ENCODE measurements around the gene FAM180A. TPM values are rescaled to one million over a fixed set of nuclear protein-coding genes. Genes with fewer than 3 reads are reported as not detected.
A peak's percentile ranks its signal among the peaks of the same experiment; 100 is the strongest.

Gene FAM180A
- total RNA-seq, 1 donor from 2014 or later: 19.7 TPM

DNA sequence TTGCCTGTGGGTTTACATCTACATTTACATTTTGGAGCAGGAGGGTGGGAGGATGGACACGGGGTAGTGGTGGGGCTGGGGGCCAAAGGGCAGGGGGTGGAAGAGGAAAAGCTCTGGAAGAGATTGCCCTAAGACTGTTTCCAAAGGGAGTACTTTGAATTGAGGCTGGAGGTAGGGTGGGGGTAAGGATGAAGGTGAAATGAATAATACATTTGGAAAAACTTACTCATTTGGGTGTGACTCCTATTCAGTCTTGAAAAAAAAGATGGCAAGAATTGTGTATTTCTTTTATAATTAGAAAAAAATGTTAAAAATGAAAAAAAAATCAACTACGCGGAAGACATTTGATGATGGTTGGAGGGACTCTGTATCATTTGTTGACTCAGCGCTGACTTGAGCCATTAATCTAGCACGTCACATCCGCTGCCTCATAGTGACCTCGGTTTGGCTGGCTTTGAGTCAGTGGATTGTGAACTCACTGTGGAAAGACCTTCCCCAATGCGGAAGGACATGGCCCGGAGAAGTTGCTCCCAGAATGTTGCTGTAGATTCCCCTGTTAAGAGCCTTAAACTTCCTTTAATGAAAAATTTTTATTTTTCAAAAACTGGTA, 2.8 kb downstream of the FAM180A start:
- peak; percentile 31 for DNase-seq
- Histone ChIP-seq H3K27me3 (ENCODE audit: low read depth) (no peaks in the 10 kb centered on the region), H3K4me1 (peaks cover 60% of the 10 kb centered on the region), H3K4me3 (peak overlapping the region; percentile 62), H3K27ac (replicated peaks) (peak overlapping the region; percentile 69), H3K9me3 (replicated peaks) (no peaks in the 10 kb centered on the region), H3K36me3 (no peaks in the 10 kb centered on the region)
- intact Hi-C loops (cut with micrococcal nuclease): no loop called here
- TF ChIP-seq, protein P1, sequence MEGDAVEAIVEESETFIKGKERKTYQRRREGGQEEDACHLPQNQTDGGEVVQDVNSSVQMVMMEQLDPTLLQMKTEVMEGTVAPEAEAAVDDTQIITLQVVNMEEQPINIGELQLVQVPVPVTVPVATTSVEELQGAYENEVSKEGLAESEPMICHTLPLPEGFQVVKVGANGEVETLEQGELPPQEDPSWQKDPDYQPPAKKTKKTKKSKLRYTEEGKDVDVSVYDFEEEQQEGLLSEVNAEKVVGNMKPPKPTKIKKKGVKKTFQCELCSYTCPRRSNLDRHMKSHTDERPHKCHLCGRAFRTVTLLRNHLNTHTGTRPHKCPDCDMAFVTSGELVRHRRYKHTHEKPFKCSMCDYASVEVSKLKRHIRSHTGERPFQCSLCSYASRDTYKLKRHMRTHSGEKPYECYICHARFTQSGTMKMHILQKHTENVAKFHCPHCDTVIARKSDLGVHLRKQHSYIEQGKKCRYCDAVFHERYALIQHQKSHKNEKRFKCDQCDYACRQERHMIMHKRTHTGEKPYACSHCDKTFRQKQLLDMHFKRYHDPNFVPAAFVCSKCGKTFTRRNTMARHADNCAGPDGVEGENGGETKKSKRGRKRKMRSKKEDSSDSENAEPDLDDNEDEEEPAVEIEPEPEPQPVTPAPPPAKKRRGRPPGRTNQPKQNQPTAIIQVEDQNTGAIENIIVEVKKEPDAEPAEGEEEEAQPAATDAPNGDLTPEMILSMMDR (IDR thresholded peaks at IDR 0.05; ENCODE audit: borderline replicate concordance): no peak

DNA sequence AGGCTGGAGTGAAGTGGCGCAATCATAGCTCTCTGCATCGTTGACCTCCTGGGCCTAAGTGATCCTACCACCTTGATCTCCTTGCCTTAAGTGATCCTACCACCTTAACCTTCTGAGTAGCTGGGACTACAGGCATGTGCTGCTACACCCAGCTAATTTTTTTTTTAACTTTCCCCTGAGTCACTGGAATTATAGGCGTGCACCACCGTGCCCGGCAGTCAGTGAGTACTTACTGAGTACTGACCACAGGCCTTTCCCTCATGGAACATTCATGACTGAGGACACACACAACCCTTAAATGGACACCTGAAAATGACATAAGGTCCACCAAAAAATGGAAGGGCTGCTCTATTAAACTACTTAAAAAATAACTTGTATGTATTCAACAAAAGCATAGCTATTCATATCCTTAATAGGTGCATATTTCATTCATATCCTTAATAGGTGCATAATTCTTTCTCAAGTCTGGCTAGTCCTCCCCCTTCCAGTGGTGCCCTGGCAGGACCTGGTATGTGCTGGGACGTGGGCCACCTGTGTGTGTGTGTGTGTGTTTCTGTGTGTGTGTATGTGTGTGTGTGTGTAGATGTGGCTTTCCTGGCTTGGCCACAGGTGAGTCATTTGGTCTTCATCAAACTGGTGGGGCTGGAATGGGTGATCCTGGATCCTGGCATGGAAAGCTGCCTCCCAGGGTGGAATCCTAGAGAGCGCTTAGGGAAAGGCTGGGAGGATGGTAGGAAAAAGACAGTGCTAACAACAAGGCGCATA, 3.5 kb downstream of the FAM180A start:
- H3K27ac ChIP-seq (replicated peaks): peak overlapping the region; percentile 69
- no peaks in the 10 kb centered on the region for H3K27me3 ChIP-seq (ENCODE audit: low read depth)
- no peaks in the 10 kb centered on the region for H3K36me3 ChIP-seq
- no peak for DNase-seq
- intact Hi-C loops (cut with micrococcal nuclease): no loop called here
- H3K4me1 ChIP-seq: peaks cover 67% of the 10 kb centered on the region
- H3K4me3 ChIP-seq: peak overlapping the region; percentile 62
- TF ChIP-seq, protein P1 (IDR thresholded peaks at IDR 0.05; ENCODE audit: borderline replicate concordance): no peak
- H3K9me3 ChIP-seq (replicated peaks): no peaks in the 10 kb centered on the region

DNA sequence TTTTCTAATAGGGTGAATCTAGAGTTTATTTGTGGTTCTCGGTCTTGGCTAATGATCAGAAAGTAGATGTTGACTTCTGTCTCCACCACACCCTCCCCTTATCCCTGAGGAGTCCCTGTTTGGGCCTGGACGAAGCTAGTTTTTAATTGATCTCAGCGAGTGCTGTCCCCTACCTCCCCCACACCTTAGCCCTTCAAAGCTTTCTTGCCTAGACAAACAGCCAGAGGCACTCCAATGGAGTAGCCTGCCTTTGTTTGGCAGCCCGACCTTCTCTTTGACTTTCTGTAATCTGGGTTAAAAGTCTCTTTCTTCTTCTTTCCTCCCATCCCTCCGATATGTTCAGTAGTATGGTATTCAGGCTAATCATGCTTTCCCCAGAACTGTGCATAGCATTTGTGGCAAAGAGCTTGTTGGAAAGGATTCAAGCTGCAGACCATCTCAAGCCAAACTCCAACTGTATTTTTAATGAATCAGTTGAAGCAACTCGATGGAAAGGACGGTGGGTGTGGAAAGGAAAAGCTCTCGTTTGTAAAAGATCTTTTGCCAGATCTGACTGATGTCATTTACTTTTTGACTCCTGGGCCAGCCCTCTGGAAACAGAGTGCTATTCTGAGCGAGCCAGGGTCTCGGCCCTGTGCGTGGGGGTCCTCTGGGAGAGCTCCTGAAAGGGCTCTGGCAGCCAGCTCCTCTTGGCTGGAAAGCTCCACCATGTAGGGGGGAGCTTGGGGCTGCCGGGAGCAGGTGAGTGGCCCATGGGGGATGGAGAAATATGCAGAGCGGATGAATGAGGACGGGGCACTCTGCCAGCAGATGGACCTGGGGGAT, 4.5 kb downstream of the FAM180A start:
- H3K9me3 ChIP-seq (replicated peaks): no peaks in the 10 kb centered on the region
- H3K27me3 ChIP-seq (ENCODE audit: low read depth): no peaks in the 10 kb centered on the region
- peak overlapping the region; percentile 62 for H3K4me3 ChIP-seq
- peak; percentile 23 for DNase-seq
- peaks cover 66% of the 10 kb centered on the region for H3K4me1 ChIP-seq
- H3K27ac ChIP-seq (replicated peaks): peak overlapping the region; percentile 69
- TF ChIP-seq, protein P1 (IDR thresholded peaks at IDR 0.05; ENCODE audit: borderline replicate concordance): no peak
- intact Hi-C loops (cut with micrococcal nuclease): no loop called here
- no peaks in the 10 kb centered on the region for H3K36me3 ChIP-seq

DNA sequence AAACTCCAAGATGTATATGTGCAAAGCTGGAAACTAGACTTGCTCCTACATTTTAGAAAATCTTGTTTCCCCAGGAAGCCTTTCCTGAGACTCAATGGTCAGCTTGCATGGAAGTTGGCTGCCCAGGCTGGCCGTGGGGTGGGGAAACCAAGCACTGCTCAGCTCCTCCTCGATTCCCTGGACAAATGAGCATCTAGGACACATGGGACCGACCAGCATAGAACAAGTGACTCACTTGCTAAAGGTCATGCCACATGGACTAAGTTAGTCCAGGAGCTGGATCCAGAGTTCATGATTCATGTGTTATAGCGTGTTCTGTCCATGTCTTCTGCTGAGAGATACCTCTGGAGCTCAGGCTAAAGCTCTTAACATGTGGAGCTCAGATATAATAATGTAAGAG, 6.2 kb downstream of the FAM180A start:
- intact Hi-C loops (cut with micrococcal nuclease): no loop called here
- Histone ChIP-seq H3K4me3 (no peak overlapping the region), H3K36me3 (no peaks in the 10 kb centered on the region), H3K27ac (replicated peaks) (peak overlapping the region; percentile 66), H3K4me1 (peaks cover 74% of the 10 kb centered on the region), H3K27me3 (ENCODE audit: low read depth) (no peaks in the 10 kb centered on the region), H3K9me3 (replicated peaks) (no peaks in the 10 kb centered on the region)
- DNase-seq: no peak
- TF ChIP-seq, protein P1 (IDR thresholded peaks at IDR 0.05; ENCODE audit: borderline replicate concordance): no peak

DNA sequence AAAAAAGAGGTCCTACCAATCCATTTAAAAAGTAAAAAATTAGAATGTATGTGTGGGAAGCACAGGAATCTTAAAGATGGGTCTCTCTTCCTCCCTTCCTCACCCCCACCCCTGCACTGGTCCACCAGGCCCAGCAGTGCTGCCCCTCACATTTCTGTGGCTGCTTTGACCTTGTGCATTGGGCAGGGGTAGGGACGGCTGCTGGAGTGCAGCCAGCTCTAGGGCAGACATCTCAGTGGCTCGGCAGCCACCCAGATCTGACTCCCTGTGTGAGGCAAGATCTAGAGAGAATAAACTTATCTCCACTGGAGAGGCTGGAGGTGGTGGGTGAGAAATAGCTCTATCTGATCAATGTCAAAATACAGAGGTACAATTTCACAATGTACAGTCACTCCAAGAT, 6.7 kb downstream of the FAM180A start:
- DNase-seq: peak; percentile 29
- Histone ChIP-seq H3K4me3 (no peak overlapping the region), H3K4me1 (peaks cover 74% of the 10 kb centered on the region), H3K9me3 (replicated peaks) (no peaks in the 10 kb centered on the region), H3K27me3 (ENCODE audit: low read depth) (no peaks in the 10 kb centered on the region), H3K36me3 (peaks cover 2% of the 10 kb centered on the region), H3K27ac (replicated peaks) (peak overlapping the region; percentile 66)
- intact Hi-C loops (cut with micrococcal nuclease): no loop called here
- TF ChIP-seq, protein P1 (IDR thresholded peaks at IDR 0.05; ENCODE audit: borderline replicate concordance): no peak

Measured in left ventricle myocardium inferior (tissue), 1 donor.